Activated CD4-positive, alpha-beta T cell treated with anti-CD3 and anti-CD28 coated beads, Interleukin-2, amount 50 U/mL, for 24 hours (primary cell): ENCODE data around the gene RUFY1.
"Not testable (repeated sequence)": the region's sequence is repeated elsewhere in the genome, so short reads cannot be mapped to it uniquely, and the experiment has no call there.

ENCODE experiments used
- DNase-seq, 2 donors: peaks; one replicate each; pipeline ENCODE4 v3.0.0-alpha.2; 2020; ENCODE audit warnings: low read depth in 1 of 2, low spot score in 1 of 2

The RUFY1 gene, protein sequence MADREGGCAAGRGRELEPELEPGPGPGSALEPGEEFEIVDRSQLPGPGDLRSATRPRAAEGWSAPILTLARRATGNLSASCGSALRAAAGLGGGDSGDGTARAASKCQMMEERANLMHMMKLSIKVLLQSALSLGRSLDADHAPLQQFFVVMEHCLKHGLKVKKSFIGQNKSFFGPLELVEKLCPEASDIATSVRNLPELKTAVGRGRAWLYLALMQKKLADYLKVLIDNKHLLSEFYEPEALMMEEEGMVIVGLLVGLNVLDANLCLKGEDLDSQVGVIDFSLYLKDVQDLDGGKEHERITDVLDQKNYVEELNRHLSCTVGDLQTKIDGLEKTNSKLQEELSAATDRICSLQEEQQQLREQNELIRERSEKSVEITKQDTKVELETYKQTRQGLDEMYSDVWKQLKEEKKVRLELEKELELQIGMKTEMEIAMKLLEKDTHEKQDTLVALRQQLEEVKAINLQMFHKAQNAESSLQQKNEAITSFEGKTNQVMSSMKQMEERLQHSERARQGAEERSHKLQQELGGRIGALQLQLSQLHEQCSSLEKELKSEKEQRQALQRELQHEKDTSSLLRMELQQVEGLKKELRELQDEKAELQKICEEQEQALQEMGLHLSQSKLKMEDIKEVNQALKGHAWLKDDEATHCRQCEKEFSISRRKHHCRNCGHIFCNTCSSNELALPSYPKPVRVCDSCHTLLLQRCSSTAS

GRCh38 chr5:179550511-179551342 lies at the start of gene RUFY1:
RUFY1 (plus strand) TSS chr5:179550554; CDS start chr5:179550570, 16 bp downstream.
- DNase-seq, result peak; percentile 63 to 72

DNA sequence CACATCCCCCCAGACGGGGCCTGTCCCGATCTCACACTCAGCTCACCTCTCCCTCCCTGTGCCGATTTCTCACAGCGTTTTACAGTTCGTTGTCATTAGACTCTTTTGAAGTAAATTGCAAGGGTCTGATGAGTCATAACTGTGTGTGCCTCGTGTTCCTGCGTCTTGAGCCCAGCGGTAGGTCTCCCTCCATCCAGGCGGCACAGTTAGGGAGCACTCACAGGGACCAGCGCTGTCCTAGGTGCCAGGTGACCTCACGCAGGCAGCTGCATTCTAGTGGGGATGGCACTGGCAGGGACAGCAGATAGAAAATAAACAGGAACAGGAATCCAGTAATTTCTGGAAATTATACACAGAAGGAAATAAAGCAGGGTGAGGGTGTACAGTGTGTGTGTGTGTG lies 48.4 kb upstream of the RUFY1 start:
- not testable (repeated sequence) for DNase-seq

- DNase-seq, result not testable (repeated sequence)
These were observed 47.9 kb upstream of the RUFY1 start for GRCh38 chr5:179502420-179502819.

GRCh38 chr5:179504191-179504590 lies 46.2 kb upstream of the RUFY1 start:
- DNase-seq, result no peak

DNA sequence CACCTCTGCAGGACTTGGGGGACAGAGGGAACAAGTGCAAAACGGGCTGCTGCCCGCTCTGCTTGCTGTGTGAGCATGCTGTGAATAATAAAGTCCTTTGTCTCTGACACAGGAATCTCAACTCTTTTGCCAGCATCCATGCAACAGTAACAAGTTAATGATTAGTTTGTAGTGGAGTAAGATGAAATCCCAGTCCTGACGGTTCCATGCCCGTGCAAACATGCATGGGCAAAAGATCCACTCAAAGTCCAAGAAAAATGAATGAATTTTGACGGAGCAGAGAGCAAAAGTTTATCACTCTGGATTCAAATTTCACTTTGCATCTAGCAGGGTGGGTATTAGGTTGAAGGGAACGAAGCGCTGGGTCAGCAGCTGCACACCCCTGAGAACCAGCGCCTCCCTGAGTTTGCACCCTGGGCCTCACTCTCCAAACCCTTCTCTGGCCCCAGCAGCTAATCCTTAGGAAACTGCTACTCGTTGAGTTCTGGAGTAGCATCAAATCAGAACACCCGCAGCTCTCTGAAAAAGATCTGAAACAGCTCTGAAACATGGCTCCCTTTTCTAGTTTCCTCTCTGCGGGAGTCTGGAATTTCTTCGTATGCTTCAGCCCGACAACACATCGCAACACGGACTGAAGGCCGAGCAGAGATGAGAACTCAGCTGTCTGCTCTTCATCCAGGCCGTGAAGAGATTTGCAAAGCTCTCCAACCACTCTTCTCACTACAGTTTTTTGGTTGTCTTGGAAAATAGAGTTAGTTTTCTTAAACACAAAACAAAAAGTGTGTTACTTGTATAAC lies 45.6 kb upstream of the RUFY1 start:
- no peak for DNase-seq

DNA sequence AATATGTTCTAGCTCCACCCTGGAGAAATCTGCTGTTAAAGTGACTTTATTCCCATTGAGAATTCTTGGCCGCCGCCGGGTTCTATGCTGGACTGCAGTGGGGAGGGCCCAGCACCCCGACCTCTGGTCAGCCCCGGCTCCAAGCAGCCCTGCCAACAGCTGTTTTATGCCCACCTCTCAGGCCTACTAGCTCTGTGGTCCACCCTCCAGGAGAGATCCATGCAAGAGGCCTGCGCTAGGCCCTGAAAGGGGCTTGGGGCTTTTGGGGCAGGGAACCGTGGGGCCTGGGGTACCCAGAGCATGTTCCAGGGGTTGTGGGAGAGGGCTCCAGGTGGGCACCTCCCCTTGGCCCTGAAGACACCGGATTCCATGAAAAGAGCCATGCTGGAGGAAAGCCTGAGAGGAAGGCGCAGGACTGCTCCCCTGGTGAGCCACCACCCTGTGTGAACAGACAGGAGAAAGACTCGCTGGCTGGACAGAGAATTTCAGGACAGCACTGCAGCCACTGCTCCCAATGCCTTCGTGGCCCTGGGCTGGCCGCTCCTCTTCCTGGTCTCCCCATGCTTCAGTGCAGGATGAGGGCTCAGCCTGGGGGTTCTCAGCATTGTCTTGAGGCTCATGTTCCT lies 44.6 kb upstream of the RUFY1 start:
- DNase-seq, result no peak

DNA sequence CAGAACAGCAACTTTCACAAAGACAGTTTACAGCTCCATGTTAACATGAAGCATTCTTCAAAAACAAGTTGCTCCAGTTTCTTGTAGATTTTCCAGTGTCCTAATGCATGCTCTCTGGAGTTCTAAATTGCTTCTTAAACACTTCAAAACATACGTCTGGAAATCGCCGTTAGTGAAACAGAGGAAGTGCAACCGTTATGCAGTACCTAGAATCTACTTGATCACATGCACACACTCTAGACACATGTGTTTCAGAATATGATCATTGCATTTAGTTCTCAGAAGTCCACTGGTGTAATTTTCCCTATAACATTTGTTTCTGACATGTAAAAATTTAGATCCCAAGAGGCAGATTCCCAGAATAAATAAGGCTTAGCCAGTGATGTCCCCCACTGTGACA lies 41.1 kb upstream of the RUFY1 start:
- no peak for DNase-seq

GRCh38 chr5:179509845-179510244 lies 40.5 kb upstream of the RUFY1 start:
- no peak for DNase-seq

DNA sequence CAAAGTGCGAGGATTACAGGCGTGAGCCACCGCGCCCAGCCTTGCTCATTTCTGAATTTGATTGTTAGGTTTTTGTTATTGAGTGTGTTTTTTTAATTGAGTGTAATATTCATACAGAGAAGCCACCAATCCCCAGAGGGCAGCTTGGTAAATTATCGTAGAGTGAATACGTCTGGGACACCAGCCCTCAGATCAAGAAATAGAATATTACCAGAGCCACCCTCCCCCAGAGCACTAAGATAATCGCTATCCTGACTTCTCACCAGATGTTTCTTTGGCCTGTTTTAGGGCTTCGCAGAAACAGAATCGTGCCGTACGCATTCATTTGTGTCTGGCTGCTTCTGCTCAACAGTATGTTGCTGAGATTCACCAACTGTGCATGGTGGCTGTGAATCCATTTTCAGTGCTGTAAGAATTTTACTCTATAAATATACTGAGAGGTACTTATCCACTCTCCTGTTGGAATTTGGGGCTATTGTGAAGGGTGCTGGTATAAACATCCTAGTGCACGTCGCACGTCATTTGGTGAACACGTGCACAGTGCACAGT lies 37.8 kb upstream of the RUFY1 start:
- DNase-seq, result no peak

DNA sequence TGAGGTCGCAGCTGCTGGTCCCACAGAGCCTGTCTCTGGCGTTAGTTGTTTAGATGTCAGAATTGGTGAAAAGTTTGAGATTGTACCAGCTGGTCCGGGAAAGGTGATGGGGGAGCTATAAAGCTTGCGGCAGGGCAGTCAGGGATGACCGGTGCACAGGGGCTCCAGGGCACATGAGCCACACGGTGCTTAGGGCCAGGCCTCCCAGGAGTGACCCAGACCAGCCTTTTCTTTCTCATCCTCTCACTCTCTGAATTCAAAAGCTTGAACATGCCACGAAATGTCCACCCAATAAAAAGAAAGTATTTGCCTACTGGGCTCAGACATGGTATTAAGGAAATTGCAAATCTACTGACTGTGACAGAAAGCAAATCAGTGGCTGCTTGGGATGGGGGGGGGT lies 34.9 kb upstream of the RUFY1 start:
- not testable (repeated sequence) for DNase-seq

GRCh38 chr5:179516221-179516620 lies 34.1 kb upstream of the RUFY1 start:
- DNase-seq, result no peak

DNA sequence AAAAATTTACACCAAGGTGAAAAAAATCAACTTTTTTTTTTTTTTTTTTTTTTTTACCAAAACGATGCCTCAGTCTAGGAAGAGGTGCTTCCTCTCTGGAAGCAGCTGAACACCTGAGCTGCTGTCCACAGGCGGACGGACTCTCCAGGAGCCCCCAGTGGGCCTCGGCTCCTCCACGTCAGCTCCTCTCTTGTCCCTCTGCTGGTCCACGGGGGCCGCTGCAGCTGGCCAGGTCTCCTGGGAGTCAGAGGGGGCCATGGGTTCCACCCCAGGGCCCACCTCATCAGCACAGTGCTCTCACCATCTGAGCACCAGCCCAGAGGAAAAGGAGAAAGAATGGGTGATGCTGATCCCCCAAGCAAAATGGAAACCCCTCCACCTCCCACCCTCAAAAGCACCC lies 32.6 kb upstream of the RUFY1 start:
- not testable (repeated sequence) for DNase-seq

DNA sequence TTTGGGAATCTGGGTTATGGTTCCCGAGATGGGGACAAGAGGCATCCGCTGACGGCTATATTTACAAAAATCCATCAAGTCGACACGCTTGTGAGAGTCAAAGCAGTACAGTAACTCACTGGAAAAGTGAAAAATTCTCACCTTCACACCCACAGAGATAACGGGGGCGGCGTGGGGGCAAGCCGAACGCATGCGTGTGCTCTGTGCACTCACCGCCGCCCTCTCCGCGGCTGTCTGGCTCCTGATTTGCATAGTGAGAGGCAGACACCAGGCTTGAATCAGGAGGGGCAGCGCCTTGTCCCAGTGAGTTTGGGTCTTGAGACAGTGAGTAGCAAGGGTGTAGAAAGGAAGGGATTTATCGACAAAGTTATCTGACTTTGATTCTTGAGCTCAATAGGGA lies 32.0 kb upstream of the RUFY1 start:
- not testable (repeated sequence) for DNase-seq

DNA sequence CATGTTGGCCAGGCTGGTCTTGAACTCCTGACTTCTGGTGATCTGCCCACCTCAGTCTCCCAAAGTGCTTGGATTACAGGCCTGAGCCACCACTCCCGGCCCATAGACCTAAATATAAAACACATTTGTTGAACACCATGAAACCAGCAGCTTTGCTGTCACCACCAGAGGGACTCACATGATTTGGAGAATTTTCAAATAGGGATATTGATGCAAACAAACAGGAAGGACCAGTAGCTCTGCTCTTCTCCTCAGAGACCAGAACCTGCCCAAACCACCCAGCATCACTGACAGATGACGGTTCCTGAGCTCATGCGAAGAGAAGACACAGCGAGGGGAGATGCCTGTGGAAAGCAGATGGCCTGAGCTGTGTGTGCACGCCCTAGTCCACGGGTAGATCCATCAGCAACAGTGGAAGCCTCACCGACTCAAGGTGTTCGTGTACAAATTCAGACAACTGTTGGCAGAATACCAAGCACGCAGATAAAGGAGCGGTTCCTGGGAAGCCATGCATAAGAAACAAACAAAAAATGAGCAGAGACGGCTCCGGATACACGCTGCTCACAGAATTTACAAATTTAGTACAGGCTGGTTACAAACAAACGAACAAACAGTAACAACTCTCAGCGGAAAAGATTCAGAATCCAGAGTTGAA lies 30.8 kb upstream of the RUFY1 start:
- DNase-seq, result not testable (repeated sequence)

DNA sequence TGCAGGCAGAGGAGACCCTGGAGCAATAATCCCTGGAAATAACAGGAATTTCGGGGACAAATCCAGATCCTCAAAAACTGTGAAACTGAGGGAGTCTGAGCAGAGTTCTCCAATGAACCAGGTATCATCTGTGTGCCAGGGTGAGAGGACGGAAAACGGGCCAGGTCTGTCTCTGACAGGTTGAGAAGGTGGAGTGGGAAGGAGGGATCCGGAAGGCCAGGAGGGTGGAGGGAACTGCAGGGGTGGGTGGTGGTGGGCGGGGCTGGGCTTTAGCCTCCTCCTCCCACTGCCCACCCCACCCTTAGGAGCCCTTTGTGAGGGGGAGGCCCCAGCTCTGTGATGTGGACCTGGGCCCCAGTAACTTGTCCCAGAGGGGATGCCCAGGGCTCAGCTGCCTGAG lies 28.2 kb upstream of the RUFY1 start:
- not testable (repeated sequence) for DNase-seq

- DNase-seq, result no peak
These were observed 23.4 kb upstream of the RUFY1 start for GRCh38 chr5:179526978-179527377.

GRCh38 chr5:179530069-179530998 lies 20.0 kb upstream of the RUFY1 start:
- peak; percentile 24 to 39 for DNase-seq

DNA sequence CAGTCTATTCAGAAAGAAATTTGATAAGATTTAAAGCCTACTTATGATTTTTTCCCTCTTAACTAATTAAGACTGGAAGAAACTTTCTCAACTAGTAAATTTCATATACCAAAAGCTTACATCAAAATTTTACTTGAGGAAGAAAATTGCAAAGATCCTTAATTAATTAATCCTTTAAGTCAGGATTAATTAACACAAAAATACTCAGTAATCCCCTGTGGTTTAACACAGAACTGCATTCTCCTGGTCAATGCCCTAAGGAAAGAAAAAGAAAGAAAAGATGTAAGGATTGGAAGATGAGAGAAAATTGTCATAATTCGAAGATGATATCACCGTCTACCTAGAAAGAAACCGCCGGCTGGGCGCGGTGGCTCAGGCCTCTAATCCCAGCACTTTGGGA lies 17.3 kb upstream of the RUFY1 start:
- no peak for DNase-seq
